Activated naive CD4-positive, alpha-beta T cell treated with anti-CD3 and anti-CD28 coated beads, Interleukin-2, amount 50 U/mL, for 72 hours (primary cell): ENCODE measurements around the gene KCNJ1. TPM values are rescaled to one million over a fixed set of nuclear protein-coding genes. Genes with fewer than 3 reads are reported as not detected.

Experiments used
- ATAC-seq, 2 donors: fragments of 150-1000 bp; cut with Tn5 transposase; 2 replicates each; pipeline ENCODE4 v1.10.0; 2021; ENCODE audit warnings: mild to moderate bottlenecking in 2 of 2, moderate library complexity in 2 of 2
- DNase-seq, 2 donors: peaks; one replicate each; pipeline ENCODE4 v3.0.0; 2021 to 2022; ENCODE audit warnings: low spot score in 2 of 2
- H3K27ac Mint-ChIP-seq, 2 donors: one replicate each; pipeline ENCODE4 v1.8.0; 2022; ENCODE audit warnings: mild to moderate bottlenecking in 2 of 2, mixed read lengths in 2 of 2
- H3K36me3 Mint-ChIP-seq, 2 donors: one replicate each; pipeline ENCODE4 v1.8.0; 2022; ENCODE audit warnings: mixed read lengths in 2 of 2
- H3K9me3 Mint-ChIP-seq, 2 donors: one replicate each; pipeline ENCODE4 v1.8.0; 2022; ENCODE audit warnings: mixed read lengths in 2 of 2
- total RNA-seq, 2 donors: library from RNA; stranded (reverse); gene quantifications; one replicate each; pipeline ENCODE4 v1.2.3, GENCODE V29; 2022

KCNJ1 gene
- total RNA-seq, 2 donors from 2014 or later: not detected

DNA sequence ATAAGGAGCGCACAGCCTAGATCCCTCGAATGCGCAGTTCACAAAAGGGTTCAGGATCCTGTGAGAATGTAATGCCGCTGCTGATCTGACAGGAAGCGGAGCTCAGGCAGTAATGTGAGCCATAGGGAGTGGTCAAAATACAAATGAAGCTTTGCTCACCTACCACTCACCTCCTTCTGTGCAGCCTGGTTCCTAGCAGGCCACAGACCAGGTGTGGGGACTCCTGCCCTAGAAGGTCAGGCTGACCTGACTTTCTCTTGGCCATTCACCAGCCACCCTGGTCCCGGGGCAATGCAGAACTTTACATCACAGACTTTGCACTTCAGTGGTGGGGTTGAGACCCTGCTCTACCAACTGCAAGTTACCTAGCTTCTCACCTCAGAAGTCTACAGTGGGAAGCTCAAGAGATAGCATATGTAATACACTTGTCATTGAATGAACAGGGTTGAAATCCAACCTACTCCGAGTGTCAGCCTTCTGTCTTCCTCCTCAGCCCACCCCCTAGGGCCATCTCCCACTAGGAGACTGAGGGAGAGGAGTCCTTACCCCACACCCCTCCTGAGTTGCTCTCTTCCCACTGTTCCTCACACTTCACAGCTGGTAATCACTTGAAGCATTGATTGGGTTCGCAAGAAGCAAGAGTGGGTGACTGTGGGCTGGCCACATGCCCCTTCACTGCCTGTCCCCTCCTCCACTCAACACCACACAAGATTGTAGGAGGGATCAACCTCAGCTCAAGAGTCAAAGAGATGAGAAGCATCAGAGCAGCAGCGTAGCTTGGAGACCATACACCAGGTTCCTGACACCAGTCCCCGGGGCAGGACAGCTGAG lies 2.0 kb upstream of the KCNJ1 start:
- ATAC-seq: peak; percentile 72 to 74
- Mint-ChIP-seq H3K27ac (no peak overlapping the region), H3K9me3 (no peaks in the 10 kb centered on the region), H3K36me3 (no peaks in the 10 kb centered on the region)
- peak; percentile 30 to 60 for DNase-seq

DNA sequence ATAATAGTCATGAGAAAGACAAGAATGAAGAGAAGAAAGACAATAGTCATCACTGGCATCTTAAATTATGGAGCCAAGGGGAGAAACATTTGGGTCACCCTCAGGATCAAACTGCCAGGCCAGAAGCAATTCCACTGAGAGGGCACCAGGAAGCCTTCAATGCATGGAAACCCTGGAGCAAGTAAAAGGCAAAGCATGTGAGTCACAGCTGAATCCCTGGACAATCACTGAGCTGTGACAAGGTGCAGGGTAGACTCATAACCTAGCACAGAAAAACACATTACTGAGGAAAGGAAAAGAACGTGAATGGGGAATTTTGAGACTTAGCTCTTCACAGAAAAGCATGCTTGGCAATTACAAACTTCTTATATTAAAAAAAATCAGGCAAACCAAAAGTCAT lies 1.6 kb downstream of the KCNJ1 start:
- no peaks in the 10 kb centered on the region for H3K9me3 Mint-ChIP-seq
- H3K27ac Mint-ChIP-seq: no peak overlapping the region
- DNase-seq (peak in 1 of 2 donors; percentile 6), ATAC-seq (no peak)
- no peaks in the 10 kb centered on the region for H3K36me3 Mint-ChIP-seq

- no peaks in the 10 kb centered on the region for H3K9me3 Mint-ChIP-seq
- no peaks in the 10 kb centered on the region for H3K36me3 Mint-ChIP-seq
- peak in 1 of 2 donors; percentile 6 for DNase-seq
- H3K27ac Mint-ChIP-seq: no peak overlapping the region
- no peak for ATAC-seq
Observed at GRCh38 chr11:128862908-128863660, 4.0 kb downstream of the KCNJ1 start.

DNA sequence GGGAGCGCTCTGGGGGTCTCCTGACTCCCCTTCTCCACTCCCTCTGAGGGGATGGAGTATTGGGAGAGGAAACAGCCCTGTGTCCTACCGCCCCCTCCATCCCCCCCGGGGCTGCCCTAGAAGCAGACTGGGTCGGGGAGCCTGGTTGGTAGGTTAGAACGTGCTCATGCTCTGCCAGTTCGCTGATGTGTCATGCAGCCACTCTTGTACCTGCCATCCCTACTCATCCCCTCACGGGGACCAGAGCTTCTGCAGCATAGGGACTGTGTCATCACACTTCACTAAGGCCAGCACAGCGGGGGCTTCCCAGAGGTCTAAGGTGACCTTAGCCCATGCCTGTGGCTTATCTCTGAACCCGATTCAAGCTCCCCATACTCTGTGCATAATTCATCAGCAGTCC lies 4.7 kb downstream of the KCNJ1 start:
- DNase-seq (peak in 1 of 2 donors; percentile 42), ATAC-seq (no peak)
- Mint-ChIP-seq H3K9me3 (no peaks in the 10 kb centered on the region), H3K36me3 (no peaks in the 10 kb centered on the region), H3K27ac (no peak overlapping the region)

GRCh38 chr11:128860571-128861361 lies 6.3 kb downstream of the KCNJ1 start:
- no peak overlapping the region for H3K27ac Mint-ChIP-seq

GRCh38 chr11:128859563-128860441 lies 7.3 kb downstream of the KCNJ1 start:
- peak; percentile 78 to 93 for DNase-seq
- H3K36me3 Mint-ChIP-seq: no peaks in the 10 kb centered on the region
- ATAC-seq: peak; percentile 88 to 95
- no peaks in the 10 kb centered on the region for H3K9me3 Mint-ChIP-seq
- H3K27ac Mint-ChIP-seq: no peak overlapping the region

More at GRCh38 chr11:128860571-128861361, 6.3 kb downstream of the KCNJ1 start:
- Mint-ChIP-seq H3K9me3 (no peaks in the 10 kb centered on the region), H3K36me3 (no peaks in the 10 kb centered on the region)
- DNase-seq: no peak
- no peak for ATAC-seq

- no peaks in the 10 kb centered on the region for H3K9me3 Mint-ChIP-seq
- ATAC-seq: no peak
- peak in 1 of 2 donors; percentile 16 for DNase-seq
Observed at GRCh38 chr11:128857341-128857740, 9.8 kb downstream of the KCNJ1 start.

DNA sequence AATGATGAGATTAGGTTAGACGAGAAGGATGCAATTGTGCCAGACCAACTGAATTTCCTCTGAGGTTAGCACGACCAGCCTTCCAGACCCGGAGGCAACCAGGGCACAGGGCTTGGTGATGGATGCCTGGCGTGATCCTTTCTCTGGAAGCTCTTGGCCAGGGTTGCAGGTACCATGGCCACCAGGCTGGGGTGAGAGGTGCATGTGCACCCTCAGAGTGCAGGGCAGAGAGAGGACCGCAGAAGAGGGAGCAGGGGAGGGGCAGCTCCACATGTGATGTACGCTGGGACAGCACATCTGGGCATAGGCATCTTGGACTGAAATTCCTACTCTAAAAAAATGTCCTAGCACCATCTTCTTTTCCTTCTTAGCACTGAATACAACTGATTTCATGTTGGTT lies 10.9 kb downstream of the KCNJ1 start:
- ATAC-seq (no peak), DNase-seq (peak in 1 of 2 donors; percentile 37)
- Mint-ChIP-seq H3K27ac (no peak overlapping the region), H3K9me3 (no peaks in the 10 kb centered on the region), H3K36me3 (no peaks in the 10 kb centered on the region)

More at GRCh38 chr11:128857341-128857740, 9.8 kb downstream of the KCNJ1 start:
- Mint-ChIP-seq H3K27ac (no peak overlapping the region), H3K36me3 (no peaks in the 10 kb centered on the region)

DNA sequence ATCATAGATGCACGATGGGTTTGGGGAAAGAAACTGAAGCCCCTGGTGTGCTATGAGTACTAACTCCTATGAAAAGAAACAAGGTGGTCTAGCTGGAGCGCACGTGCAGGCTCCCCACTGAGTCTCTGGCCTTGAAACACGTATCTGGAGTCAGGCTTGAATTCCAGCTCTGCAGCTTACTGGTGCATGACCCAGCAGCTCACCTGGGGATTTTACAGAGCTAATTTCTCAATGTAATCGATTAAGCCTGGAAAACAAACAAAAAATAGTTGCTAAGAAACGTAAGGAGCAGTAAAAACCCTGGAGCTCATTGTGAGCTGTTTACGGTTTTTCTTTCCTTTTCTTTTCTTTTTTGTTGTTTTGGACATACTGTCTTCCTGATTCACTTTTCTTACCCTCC lies 12.3 kb downstream of the KCNJ1 start:
- no peak for ATAC-seq
- Mint-ChIP-seq H3K9me3 (no peaks in the 10 kb centered on the region), H3K36me3 (no peaks in the 10 kb centered on the region), H3K27ac (no peak overlapping the region)
- no peak for DNase-seq

DNA sequence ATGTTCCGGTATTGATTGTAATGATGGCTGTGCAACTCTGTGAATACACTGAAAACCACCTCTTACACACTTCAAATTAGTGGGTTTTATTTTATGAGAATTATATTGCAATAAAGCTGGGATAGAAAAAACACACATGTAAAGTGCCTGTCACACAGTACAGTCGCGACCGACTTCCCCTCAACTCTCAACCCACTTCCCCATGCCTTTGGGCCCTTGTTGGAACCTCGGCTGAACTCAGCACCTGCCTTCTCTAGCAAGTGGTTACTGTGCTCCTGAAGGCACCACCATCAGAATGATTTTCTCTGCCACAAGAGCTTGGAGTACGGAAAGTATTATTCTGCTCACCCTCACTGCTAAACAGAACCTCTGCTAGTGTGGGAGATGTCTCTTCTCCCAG lies 13.5 kb downstream of the KCNJ1 start:
- DNase-seq (no peak), ATAC-seq (no peak)
- no peaks in the 10 kb centered on the region for H3K9me3 Mint-ChIP-seq
- no peaks in the 10 kb centered on the region for H3K36me3 Mint-ChIP-seq
- no peak overlapping the region for H3K27ac Mint-ChIP-seq

DNA sequence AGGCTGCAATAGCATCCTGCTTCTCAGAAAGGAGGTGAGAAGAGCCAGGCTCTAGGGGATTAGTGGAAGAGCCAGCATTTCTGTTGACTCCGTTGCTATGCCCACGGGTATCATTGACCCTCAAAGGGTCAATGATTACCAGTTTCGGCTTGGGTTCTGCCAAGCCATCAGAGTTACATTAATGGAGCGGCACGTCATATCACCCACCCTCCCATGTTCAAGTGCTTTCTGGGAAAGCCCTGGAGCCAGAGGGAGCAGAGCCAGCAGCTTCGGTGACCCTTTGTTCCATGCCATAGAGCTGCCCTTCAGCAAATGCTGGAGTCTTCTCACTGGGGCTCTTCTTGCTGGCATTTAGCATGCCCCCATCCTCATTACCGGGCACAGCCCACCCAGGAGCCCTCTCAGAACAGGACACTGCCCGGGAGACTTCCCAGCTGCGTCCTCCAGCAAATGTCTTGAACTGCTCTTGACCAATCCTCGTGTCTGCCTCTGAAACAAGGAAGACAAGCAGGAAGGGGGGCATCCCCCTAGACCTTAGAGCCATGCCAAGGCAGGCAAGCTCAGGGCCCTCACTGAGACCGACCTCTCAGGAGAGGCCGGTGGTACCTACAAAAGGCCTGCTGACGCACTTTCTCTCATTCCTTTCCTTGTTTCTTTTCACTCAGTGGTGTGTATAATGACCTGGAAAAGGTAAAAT lies 14.6 kb downstream of the KCNJ1 start:
- no peak for ATAC-seq
- H3K36me3 Mint-ChIP-seq: no peaks in the 10 kb centered on the region
- no peak for DNase-seq
- H3K9me3 Mint-ChIP-seq: no peaks in the 10 kb centered on the region
- H3K27ac Mint-ChIP-seq: no peak overlapping the region

DNA sequence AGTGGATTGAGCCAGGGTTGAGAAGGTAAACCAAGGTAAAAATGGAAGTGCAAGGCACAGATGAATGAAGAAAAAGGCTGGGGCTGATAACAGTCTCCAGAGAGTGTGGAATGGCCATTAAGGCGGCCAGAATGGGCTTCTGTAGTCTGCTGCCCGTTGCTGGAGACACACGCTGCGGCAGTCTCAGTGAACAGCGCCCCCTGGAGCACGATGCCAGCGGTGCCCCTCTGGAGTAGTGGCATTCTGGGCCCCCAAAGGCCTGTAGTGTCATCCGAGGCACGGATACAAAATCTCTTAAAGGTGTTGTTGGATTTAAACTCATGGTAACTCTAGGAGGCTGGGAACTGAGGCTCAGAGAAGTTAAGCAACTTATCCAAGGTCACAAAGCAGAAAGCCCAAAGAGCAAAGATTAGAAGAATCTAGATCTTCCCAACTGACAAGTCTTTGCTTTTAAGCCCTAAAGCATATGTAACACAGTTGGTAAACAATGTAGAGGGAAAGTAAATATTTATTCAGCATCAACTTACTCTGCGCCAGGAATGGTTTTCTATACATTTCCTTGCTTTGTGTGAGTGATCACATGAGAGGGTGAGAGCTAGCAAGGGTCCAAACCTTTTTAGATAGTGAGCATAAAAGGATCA lies 18.2 kb downstream of the KCNJ1 start:
- DNase-seq (peak in 1 of 2 donors; percentile 82), ATAC-seq (peak; percentile 71 to 73)
- Mint-ChIP-seq H3K36me3 (no peaks in the 10 kb centered on the region), H3K9me3 (no peaks in the 10 kb centered on the region), H3K27ac (no peak overlapping the region)

DNA sequence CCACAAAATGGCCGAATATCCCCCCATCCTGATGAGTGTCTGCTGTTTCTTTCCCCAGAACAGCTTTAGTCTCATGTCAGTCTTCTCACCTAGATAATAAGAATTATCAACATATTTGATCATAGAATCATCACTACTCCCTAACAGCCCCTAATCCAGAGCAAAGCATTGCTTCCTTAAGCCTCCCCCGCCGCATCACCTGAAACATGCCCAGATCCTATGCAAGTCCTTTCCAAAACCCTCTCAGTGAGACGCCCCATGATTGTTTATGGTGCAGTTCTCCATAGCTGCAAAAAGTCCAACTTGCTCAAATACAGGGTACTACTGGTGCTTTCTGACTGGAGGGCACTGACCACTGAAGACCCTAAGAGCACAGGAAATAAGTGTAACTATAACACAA lies 20.1 kb downstream of the KCNJ1 start:
- Mint-ChIP-seq H3K36me3 (no peaks in the 10 kb centered on the region), H3K9me3 (no peaks in the 10 kb centered on the region), H3K27ac (no peak overlapping the region)
- ATAC-seq (no peak), DNase-seq (no peak)

GRCh38 chr11:128845334-128845780 lies 21.7 kb downstream of the KCNJ1 start:
- Mint-ChIP-seq H3K9me3 (no peaks in the 10 kb centered on the region), H3K27ac (no peak overlapping the region), H3K36me3 (no peaks in the 10 kb centered on the region)
- no peak for DNase-seq
- ATAC-seq: peak in 1 of 2 donors; percentile 60

GRCh38 chr11:128843198-128843785 lies 23.8 kb downstream of the KCNJ1 start:
- ATAC-seq: no peak
- no peaks in the 10 kb centered on the region for H3K36me3 Mint-ChIP-seq
- DNase-seq: no peak
- H3K9me3 Mint-ChIP-seq: peaks cover 0 to 8% of the 10 kb centered on the region in 2 donors
- H3K27ac Mint-ChIP-seq: no peak overlapping the region
